ENCODE measurements around the gene ITGA2B.
A peak's percentile ranks its signal among the peaks of the same experiment; 100 is the strongest.
"Not testable (repeated sequence)": the region's sequence is repeated elsewhere in the genome, so short reads cannot be mapped to it uniquely, and the experiment has no call there.

Gene ITGA2B
- total RNA-seq = 0.27 to 1.7 (median 0.79) reads per million in 4 donors

- no peak for DNase-seq
Observed at GRCh38 chr17:44389281-44389680, at the start of gene ITGA2B. ITGA2B (minus strand) TSS chr17:44389649; CDS start chr17:44389473, 176 bp downstream.

- no peak for DNase-seq
Observed at GRCh38 chr17:44439168-44439567, 49.7 kb upstream of the ITGA2B start.

GRCh38 chr17:44438636-44439035 lies 49.2 kb upstream of the ITGA2B start:
- DNase-seq = peak in 1 of 5 donors; percentile 41

GRCh38 chr17:44436336-44436735 lies 46.9 kb upstream of the ITGA2B start:
- DNase-seq = no peak

GRCh38 chr17:44432254-44433157 lies 43.1 kb upstream of the ITGA2B start:
- DNase-seq = no peak

- DNase-seq = peak in 1 of 5 donors; percentile 13
Observed at GRCh38 chr17:44424828-44425461, 35.5 kb upstream of the ITGA2B start.

- peak in 1 of 5 donors; percentile 34 for DNase-seq
Observed at GRCh38 chr17:44417553-44417952, 28.1 kb upstream of the ITGA2B start.

GRCh38 chr17:44416558-44417289 lies 27.3 kb upstream of the ITGA2B start:
- DNase-seq = no peak

- DNase-seq = no peak
Observed at GRCh38 chr17:44414394-44415155, 25.1 kb upstream of the ITGA2B start.

GRCh38 chr17:44409309-44410028 lies 20.0 kb upstream of the ITGA2B start:
- DNase-seq = no peak

GRCh38 chr17:44408786-44409185 lies 19.3 kb upstream of the ITGA2B start:
- DNase-seq = no peak

GRCh38 chr17:44402564-44403172 lies 13.2 kb upstream of the ITGA2B start:
- DNase-seq = peak in 1 of 5 donors; percentile 47

GRCh38 chr17:44400226-44400847 lies 10.9 kb upstream of the ITGA2B start:
- no peak for DNase-seq

GRCh38 chr17:44398692-44399691 lies 9.5 kb upstream of the ITGA2B start:
- DNase-seq = no peak

GRCh38 chr17:44397479-44398440 lies 8.3 kb upstream of the ITGA2B start:
- no peak for DNase-seq

GRCh38 chr17:44396946-44397345 lies 7.5 kb upstream of the ITGA2B start:
- DNase-seq = no peak

- no peak for DNase-seq
Observed at GRCh38 chr17:44394833-44395232, 5.4 kb upstream of the ITGA2B start.

- not testable (repeated sequence) for DNase-seq
Observed at GRCh38 chr17:44394112-44394511, 4.7 kb upstream of the ITGA2B start.

All from T-helper 1 cell (primary cell).